Osteoblast (primary cell): ENCODE results near the gene OR8D2. TPM values are rescaled to one million over a fixed set of nuclear protein-coding genes. Genes with fewer than 3 reads are reported as not detected.

Experiments
- DNase-seq: peaks from one replicate; pipeline ENCODE4 v3.0.0; 2011; ENCODE audit warnings: low spot score, mixed read lengths; ENCODE audit not compliant: insufficient read length; ENCODE audit errors: missing footprints
- H2AFZ ChIP-seq: 2 replicates; pipeline ENCODE4 v1.6.0; 2011; ENCODE audit warnings: mild to moderate bottlenecking, low read length
- H3K27ac ChIP-seq: 2 replicates; pipeline ENCODE4 v1.5.1; 2011; ENCODE audit warnings: mild to moderate bottlenecking, low read depth, low read length, moderate library complexity
- H3K27me3 ChIP-seq: 2 replicates; pipeline ENCODE4 v1.6.0; 2012; ENCODE audit warnings: mild to moderate bottlenecking, control low read depth, inconsistent platforms, low read length, moderate library complexity; ENCODE audit not compliant: insufficient read depth
- H3K36me3 ChIP-seq: 2 replicates; pipeline ENCODE4 v1.5.1; 2011; ENCODE audit warnings: mild to moderate bottlenecking, low read length, control low read depth, moderate library complexity; ENCODE audit not compliant: insufficient read depth
- H3K4me1 ChIP-seq: 2 replicates; pipeline ENCODE4 v1.5.1; 2011; ENCODE audit warnings: mild to moderate bottlenecking, low read length, control low read depth, moderate library complexity; ENCODE audit not compliant: insufficient read depth
- H3K4me2 ChIP-seq: 2 replicates; pipeline ENCODE4 v1.6.0; 2011; ENCODE audit warnings: mild to moderate bottlenecking, low read length; ENCODE audit not compliant: insufficient read depth
- H3K4me3 ChIP-seq: fragments of 200-600 bp; sonication (generic); 3 replicates; pipeline ENCODE4 v1.5.1; 2012; ENCODE audit warnings: mild to moderate bottlenecking, low read length, inconsistent platforms; ENCODE audit not compliant: insufficient read depth
- H3K79me2 ChIP-seq: 2 replicates; pipeline ENCODE4 v1.6.0; 2012; ENCODE audit warnings: mild to moderate bottlenecking, low read length, control low read depth, inconsistent platforms; ENCODE audit not compliant: insufficient read depth
- H3K9me3 ChIP-seq: 2 replicates; pipeline ENCODE4 v1.5.1; 2011; ENCODE audit warnings: low read depth, low read length, control low read depth
- H4K20me1 ChIP-seq: 2 replicates; pipeline ENCODE4 v1.6.0; 2012; ENCODE audit warnings: mild to moderate bottlenecking, low read length, control low read depth; ENCODE audit not compliant: insufficient read depth
- total RNA-seq: library from RNA; depleted of rRNA; stranded (reverse); fragments of >200 nt; gene quantifications from 2 replicates; pipeline ENCODE4 v1.2.3, GENCODE V29; 2012
- TF ChIP-seq, protein P1 (sequence below): IDR thresholded peaks from 2 replicates; pipeline ENCODE4 v1.5.1; 2011; ENCODE audit warnings: mild to moderate bottlenecking, low read depth, low read length, moderate library complexity; ENCODE audit errors: extremely low read depth

OR8D2 gene
- total RNA-seq, 1 donor: not detected

DNA sequence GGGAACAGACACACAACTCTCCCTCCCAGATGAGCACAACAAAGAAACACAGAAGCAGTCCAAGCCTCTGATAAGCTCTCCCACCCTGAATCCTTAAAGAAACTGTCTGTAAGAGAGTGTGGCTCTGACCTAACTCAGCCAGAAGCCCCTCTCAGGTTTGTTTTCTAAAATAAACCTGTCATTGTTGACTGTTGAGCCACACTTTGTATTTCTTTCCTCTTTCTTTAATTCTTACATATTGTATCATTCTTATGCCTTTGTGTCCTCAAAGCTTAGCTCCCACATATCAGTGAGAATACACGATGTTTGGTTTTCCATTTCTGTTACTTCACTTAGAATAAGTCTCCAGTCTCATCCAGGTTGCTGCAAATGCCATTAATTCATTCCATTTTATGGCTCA lies 7.8 kb upstream of the OR8D2 start:
- Histone ChIP-seq H3K4me1 (no peaks in the 10 kb centered on the region), H3K27me3 (no peaks in the 10 kb centered on the region)

DNA sequence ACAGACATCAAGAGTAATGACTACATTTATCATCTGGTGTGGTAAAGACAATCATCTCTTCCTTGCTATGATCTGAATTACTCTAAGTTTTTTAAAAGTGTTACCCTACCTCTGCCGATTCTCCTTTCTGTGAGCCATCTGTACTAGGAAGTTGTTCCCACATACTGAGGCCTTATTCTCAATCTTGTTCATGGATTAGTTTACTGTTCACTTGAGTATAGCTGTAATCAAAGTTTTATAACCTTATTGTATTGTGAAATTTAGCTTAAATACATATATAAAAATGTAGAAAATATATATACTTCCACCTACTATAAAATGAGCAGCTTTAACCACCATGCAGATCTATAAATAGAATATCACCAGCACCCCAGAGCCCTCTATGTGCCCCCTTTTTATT lies 2.4 kb upstream of the OR8D2 start:
- H3K4me3 ChIP-seq: no peak overlapping the region
- H3K4me2 ChIP-seq: no peak overlapping the region
- H3K9me3 ChIP-seq: no peaks in the 10 kb centered on the region
- no peak overlapping the region for H3K27ac ChIP-seq
- H3K27me3 ChIP-seq: no peaks in the 10 kb centered on the region
- no peaks in the 10 kb centered on the region for H3K36me3 ChIP-seq
- no peaks in the 10 kb centered on the region for H3K4me1 ChIP-seq
- TF ChIP-seq, protein P1, sequence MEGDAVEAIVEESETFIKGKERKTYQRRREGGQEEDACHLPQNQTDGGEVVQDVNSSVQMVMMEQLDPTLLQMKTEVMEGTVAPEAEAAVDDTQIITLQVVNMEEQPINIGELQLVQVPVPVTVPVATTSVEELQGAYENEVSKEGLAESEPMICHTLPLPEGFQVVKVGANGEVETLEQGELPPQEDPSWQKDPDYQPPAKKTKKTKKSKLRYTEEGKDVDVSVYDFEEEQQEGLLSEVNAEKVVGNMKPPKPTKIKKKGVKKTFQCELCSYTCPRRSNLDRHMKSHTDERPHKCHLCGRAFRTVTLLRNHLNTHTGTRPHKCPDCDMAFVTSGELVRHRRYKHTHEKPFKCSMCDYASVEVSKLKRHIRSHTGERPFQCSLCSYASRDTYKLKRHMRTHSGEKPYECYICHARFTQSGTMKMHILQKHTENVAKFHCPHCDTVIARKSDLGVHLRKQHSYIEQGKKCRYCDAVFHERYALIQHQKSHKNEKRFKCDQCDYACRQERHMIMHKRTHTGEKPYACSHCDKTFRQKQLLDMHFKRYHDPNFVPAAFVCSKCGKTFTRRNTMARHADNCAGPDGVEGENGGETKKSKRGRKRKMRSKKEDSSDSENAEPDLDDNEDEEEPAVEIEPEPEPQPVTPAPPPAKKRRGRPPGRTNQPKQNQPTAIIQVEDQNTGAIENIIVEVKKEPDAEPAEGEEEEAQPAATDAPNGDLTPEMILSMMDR: no peak
- no peak overlapping the region for H2AFZ ChIP-seq
- H4K20me1 ChIP-seq: no peaks in the 10 kb centered on the region
- no peaks in the 10 kb centered on the region for H3K79me2 ChIP-seq
- no peak for DNase-seq

More for the DNA sequence above, 7.8 kb upstream of the OR8D2 start:
- Histone ChIP-seq H3K4me2 (no peak overlapping the region), H3K79me2 (no peaks in the 10 kb centered on the region), H2AFZ (no peak overlapping the region), H3K27ac (no peak overlapping the region), H4K20me1 (no peaks in the 10 kb centered on the region), H3K36me3 (no peaks in the 10 kb centered on the region), H3K4me3 (no peak overlapping the region), H3K9me3 (no peaks in the 10 kb centered on the region)
- no peak for DNase-seq
- TF ChIP-seq, protein P1: no peak

DNA sequence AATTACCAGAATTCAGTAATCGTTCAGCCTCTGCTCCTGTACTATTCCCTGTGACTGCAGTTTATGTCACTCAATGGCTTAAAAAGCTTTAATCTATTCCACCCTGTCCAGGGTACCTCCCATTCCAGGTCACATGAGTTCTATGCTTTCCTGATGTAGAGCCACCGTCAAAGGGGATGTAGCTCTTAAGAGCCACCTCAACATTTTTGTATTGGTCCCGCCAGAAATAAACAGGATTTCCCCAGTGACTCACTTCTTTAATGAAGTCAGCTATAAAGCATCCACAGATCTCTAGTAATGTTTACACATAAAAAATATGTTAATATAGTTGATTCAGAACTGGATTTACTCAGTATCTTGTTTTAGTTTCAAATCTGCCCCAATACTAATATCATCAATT lies 4.9 kb downstream of the OR8D2 start:
- DNase-seq: peak; percentile 1
- Histone ChIP-seq H3K36me3 (no peaks in the 10 kb centered on the region), H3K4me3 (no peak overlapping the region), H3K4me1 (no peaks in the 10 kb centered on the region), H3K27ac (no peak overlapping the region), H3K79me2 (no peaks in the 10 kb centered on the region), H3K4me2 (no peak overlapping the region), H4K20me1 (no peaks in the 10 kb centered on the region), H3K27me3 (no peaks in the 10 kb centered on the region), H2AFZ (no peak overlapping the region), H3K9me3 (no peaks in the 10 kb centered on the region)
- TF ChIP-seq, protein P1: no peak

DNA sequence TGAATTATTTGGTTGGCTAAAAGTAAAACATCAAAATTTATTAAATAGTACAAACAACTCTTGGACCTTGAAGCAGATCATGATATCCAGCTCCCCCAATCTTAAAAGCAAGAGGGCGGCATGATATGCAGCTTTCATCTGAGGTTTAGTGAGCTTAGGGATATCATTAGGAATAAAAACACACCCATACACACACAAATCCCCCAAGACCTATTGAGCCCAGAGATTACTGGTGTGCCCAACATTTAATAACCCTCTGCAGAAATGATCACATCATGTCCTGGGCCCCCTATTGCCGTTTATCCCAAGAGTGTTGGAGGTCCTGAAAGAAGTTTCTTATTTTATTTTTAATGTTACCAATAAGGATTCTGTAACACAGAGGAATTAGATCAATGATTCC lies 6.1 kb downstream of the OR8D2 start, which contains the start of gene OR8D1:
OR8D1 (minus strand) TSS at position 101 of the 400 bp plus-strand sequence. CDS start 3,183 bp downstream, outside the sequence.
- Histone ChIP-seq H3K4me1 (no peaks in the 10 kb centered on the region), H3K36me3 (no peaks in the 10 kb centered on the region), H3K79me2 (no peaks in the 10 kb centered on the region), H3K27ac (no peak within 1 kb of the TSS), H2AFZ (no peak within 1 kb of the TSS), H3K9me3 (no peaks in the 10 kb centered on the region), H3K4me2 (no peak within 1 kb of the TSS), H3K27me3 (no peaks in the 10 kb centered on the region), H3K4me3 (no peak within 1 kb of the TSS), H4K20me1 (no peaks in the 10 kb centered on the region)
- TF ChIP-seq, protein P1: no peak
- no peak for DNase-seq
